MG63 (cell line): ENCODE results near the gene NSFL1C. TPM values are rescaled to one million over a fixed set of nuclear protein-coding genes. Genes with fewer than 3 reads are reported as not detected.
"Not testable (repeated sequence)": the region's sequence is repeated elsewhere in the genome, so short reads cannot be mapped to it uniquely, and the experiment has no call there.

ENCODE experiments used
- DNase-seq: peaks from one replicate; pipeline ENCODE4 v3.0.0-alpha.2; 2020
- H3K27me3 ChIP-seq: fragments of 250-450 bp; sonication (Bioruptor Pico); 2 replicates; pipeline ENCODE4 v1.5.1; 2020; ENCODE audit warnings: mild to moderate bottlenecking, moderate library complexity
- H3K36me3 ChIP-seq: fragments of 250-450 bp; sonication (Bioruptor Pico); 2 replicates; pipeline ENCODE4 v1.5.1; 2020; ENCODE audit warnings: mild to moderate bottlenecking, moderate library complexity
- H3K4me3 ChIP-seq: fragments of 250-450 bp; sonication (Bioruptor Pico); 2 replicates; pipeline ENCODE4 v1.5.1; 2020; ENCODE audit warnings: mild to moderate bottlenecking, moderate library complexity
- H3K9me3 ChIP-seq: fragments of 250-450 bp; sonication (Bioruptor Pico); 2 replicates; pipeline ENCODE4 v1.5.1; 2020; ENCODE audit warnings: mild to moderate bottlenecking, moderate library complexity
- total RNA-seq: library from RNA; depleted of rRNA; stranded (reverse); fragments of >200 nt; shearing (Covaris generic); gene quantifications from 2 replicates; pipeline ENCODE4 v1.2.3, GENCODE V29; 2014; ENCODE audit warnings: low replicate concordance

The NSFL1C gene
- total RNA-seq, 1 experiment from 2014 or later = 57.6 TPM

- DNase-seq = no peak
- Histone ChIP-seq H3K9me3 (peaks cover 3% of the 10 kb centered on the region; the same call in 1 of the 2 replicates), H3K36me3 (no peaks in the 10 kb centered on the region), H3K4me3 (no peak overlapping the region), H3K27me3 (no peaks in the 10 kb centered on the region)
These were observed 46.6 kb downstream of the NSFL1C start for GRCh38 chr20:1420066-1420465.

DNA sequence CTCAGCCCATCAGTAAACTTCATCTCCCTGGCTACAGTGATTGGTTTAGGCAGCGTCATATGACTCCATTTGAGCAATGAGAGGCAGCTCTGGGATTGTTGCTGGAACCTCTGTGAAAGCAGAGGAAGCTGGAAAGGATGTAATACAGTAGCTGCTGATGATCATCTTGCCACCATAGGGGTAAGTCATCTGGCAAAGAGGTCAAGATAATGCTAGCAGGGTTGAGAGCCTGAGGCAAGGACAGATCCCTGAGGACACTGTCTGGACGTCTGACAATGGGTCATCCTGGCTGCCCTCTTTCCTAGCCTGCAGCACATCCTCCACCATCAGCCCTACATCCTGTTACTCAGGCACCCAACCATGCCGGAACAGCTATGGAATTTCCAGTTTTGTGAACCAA, 48.3 kb downstream of the NSFL1C start:
- Histone ChIP-seq H3K36me3 (no peaks in the 10 kb centered on the region), H3K27me3 (no peaks in the 10 kb centered on the region), H3K9me3 (peaks cover 3% of the 10 kb centered on the region; the same call in 1 of the 2 replicates), H3K4me3 (no peak overlapping the region)
- DNase-seq = peak; percentile 42

GRCh38 chr20:1417790-1418189, 48.9 kb downstream of the NSFL1C start:
- no peak for DNase-seq
- Histone ChIP-seq H3K36me3 (no peaks in the 10 kb centered on the region), H3K27me3 (no peaks in the 10 kb centered on the region), H3K9me3 (peaks cover 3% of the 10 kb centered on the region; the same call in 1 of the 2 replicates), H3K4me3 (no peak overlapping the region)

DNA sequence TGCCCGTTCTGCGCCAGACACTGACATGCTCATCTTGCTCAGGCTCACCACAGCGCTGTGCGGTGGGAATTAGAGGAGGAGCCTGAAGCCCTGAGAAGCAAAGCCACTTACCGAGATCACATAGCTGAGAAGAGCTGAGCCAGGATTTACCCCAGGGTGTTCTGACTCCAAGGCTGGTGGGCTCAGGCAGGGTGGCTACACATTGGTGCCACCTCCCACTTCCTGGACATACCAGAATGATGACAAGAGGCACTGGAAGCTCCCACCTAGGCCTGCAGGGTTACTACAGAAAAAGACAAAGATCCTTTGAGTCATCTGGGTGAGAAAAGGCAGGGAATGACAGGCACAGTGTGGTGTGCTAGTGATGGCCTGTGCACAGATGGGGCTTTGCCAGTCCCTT, 49.4 kb downstream of the NSFL1C start:
- Histone ChIP-seq H3K36me3 (no peaks in the 10 kb centered on the region), H3K9me3 (peaks cover 3% of the 10 kb centered on the region; the same call in 1 of the 2 replicates), H3K4me3 (no peak overlapping the region), H3K27me3 (no peaks in the 10 kb centered on the region)
- peak; percentile 14 for DNase-seq

GRCh38 chr20:1415667-1416468, 50.8 kb downstream of the NSFL1C start:
- Histone ChIP-seq H3K36me3 (no peaks in the 10 kb centered on the region), H3K9me3 (peaks cover 3% of the 10 kb centered on the region; the same call in 1 of the 2 replicates), H3K27me3 (no peaks in the 10 kb centered on the region), H3K4me3 (no peak overlapping the region)
- peak; percentile 93 for DNase-seq

- Histone ChIP-seq H3K36me3 (no peaks in the 10 kb centered on the region), H3K4me3 (no peak overlapping the region), H3K9me3 (peaks cover 3% of the 10 kb centered on the region; the same call in 1 of the 2 replicates), H3K27me3 (no peaks in the 10 kb centered on the region)
- DNase-seq = no peak
These were observed 51.7 kb downstream of the NSFL1C start for GRCh38 chr20:1414982-1415381.

GRCh38 chr20:1405801-1406200, 60.8 kb downstream of the NSFL1C start:
- no peaks in the 10 kb centered on the region for H3K27me3 ChIP-seq
- no peak for DNase-seq
- no peak overlapping the region for H3K4me3 ChIP-seq
- H3K36me3 ChIP-seq = no peaks in the 10 kb centered on the region
- H3K9me3 ChIP-seq = peaks cover 2% of the 10 kb centered on the region; the same call in 1 of the 2 replicates

GRCh38 chr20:1403624-1404023, 63.0 kb downstream of the NSFL1C start:
- no peak for DNase-seq
- Histone ChIP-seq H3K9me3 (peaks cover 2% of the 10 kb centered on the region; the same call in 1 of the 2 replicates), H3K36me3 (no peaks in the 10 kb centered on the region), H3K4me3 (no peak overlapping the region), H3K27me3 (no peaks in the 10 kb centered on the region)

GRCh38 chr20:1402149-1402548, 64.5 kb downstream of the NSFL1C start:
- DNase-seq = peak; percentile 90
- H3K36me3 ChIP-seq = no peaks in the 10 kb centered on the region
- H3K9me3 ChIP-seq = peaks cover 2% of the 10 kb centered on the region; the same call in 1 of the 2 replicates
- no peaks in the 10 kb centered on the region for H3K27me3 ChIP-seq
- H3K4me3 ChIP-seq = no peak overlapping the region

- H3K36me3 ChIP-seq = no peaks in the 10 kb centered on the region
- H3K4me3 ChIP-seq = no peak overlapping the region
- DNase-seq = no peak
- peaks cover 2% of the 10 kb centered on the region; the same call in 1 of the 2 replicates for H3K9me3 ChIP-seq
- no peaks in the 10 kb centered on the region for H3K27me3 ChIP-seq
These were observed 65.2 kb downstream of the NSFL1C start for GRCh38 chr20:1401451-1401907.

DNA sequence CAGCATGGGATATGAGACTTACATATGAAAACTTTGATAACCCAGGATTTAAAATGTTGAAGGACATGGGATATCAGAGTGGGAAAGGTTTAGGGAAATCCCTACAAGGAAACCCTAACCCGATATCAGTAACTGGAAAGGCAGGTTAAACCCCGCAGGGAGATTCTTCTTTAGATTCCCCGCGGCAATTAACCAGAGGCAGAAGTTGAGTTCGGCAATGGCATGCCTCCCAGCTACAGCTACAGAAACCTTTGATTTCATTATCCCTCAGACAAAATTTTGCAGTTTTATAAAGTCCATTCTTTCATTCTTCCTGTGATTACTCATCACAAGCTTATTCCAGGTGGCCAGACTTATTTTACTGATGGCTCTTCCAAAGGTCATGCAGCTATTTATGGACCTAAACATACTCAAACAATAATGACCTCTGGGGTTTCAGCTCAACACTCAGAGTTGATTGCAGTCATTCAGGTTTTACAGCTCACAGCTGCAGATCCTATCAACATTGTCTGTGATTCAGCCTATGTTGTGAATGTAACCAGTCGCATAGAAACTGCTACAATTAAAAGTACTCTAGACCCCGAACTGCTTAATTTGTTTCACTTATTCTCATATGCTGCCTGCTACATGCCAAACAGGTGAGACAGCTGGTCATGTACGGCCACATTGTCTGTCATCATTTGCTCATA, 66.8 kb downstream of the NSFL1C start:
- DNase-seq, H3K4me3 ChIP-seq, H3K27me3 ChIP-seq, H3K9me3 ChIP-seq, H3K36me3 ChIP-seq: not testable (repeated sequence)

DNA sequence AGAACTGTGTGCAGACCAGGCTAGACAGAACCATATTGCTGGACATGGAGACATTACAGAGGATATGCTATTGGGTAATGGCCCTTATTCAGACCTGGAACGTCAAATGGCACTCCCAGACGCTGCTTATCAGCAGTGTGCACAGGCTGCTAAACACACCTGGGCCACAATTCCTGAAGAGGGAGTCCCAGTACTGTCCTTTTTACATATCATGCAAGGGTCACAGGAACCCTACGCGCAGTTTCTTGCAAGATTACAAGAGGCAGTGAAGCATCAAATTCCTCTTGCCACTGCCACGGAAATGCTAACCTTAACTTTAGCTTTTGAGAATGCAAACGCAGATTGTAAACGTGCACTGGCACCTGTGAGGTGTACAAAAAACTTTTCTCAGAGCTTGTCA, 68.5 kb downstream of the NSFL1C start:
- not testable (repeated sequence) for H3K27me3 ChIP-seq, H3K9me3 ChIP-seq, H3K36me3 ChIP-seq, H3K4me3 ChIP-seq, DNase-seq

DNA sequence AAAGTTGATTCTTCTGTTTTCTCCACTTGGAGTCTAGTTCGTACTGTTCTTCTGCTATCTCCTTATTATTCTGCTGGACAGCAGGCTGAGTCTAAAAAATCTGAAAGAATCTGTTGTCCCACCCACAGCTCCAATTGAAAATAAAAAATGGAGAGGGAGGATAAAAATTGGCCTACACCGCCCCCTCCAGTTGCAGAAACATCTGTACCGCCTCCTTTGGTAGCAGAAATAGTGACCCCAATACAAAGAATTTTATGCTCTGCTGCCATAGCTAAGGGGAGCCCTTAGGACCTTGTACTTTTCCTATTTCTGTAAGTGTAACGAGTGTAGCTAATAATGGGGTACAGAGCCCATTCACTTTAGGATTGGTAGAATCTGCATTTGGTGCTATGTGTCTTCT, 68.9 kb downstream of the NSFL1C start:
- Histone ChIP-seq H3K9me3 (no peaks in the 10 kb centered on the region), H3K27me3 (no peaks in the 10 kb centered on the region), H3K4me3 (no peak overlapping the region), H3K36me3 (no peaks in the 10 kb centered on the region)
- DNase-seq = no peak

DNA sequence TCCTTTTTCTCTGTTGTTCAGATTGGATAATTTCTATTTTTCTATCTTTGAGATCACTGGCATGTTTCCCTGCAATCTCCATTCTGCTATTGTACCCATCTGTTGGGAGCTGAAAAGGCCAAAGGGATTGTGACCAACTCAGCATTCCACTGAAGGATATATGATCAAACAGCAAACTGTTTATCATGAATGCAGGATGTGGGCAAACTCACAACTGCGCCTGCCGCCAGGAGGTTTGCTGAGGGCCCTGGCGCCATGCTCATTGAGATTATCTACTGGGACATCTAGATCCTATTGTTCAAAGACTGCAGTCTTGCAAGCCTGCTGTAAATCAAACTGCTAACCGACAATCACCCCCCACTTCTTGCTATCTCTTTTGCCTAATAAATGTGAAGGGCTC, 69.9 kb downstream of the NSFL1C start:
- no peak for DNase-seq
- Histone ChIP-seq H3K9me3 (no peaks in the 10 kb centered on the region), H3K36me3 (no peaks in the 10 kb centered on the region), H3K4me3 (no peak overlapping the region), H3K27me3 (no peaks in the 10 kb centered on the region)

GRCh38 chr20:1396264-1396663, 70.4 kb downstream of the NSFL1C start:
- no peaks in the 10 kb centered on the region for H3K36me3 ChIP-seq
- no peaks in the 10 kb centered on the region for H3K27me3 ChIP-seq
- H3K9me3 ChIP-seq = no peaks in the 10 kb centered on the region
- DNase-seq = no peak
- no peak overlapping the region for H3K4me3 ChIP-seq

DNA sequence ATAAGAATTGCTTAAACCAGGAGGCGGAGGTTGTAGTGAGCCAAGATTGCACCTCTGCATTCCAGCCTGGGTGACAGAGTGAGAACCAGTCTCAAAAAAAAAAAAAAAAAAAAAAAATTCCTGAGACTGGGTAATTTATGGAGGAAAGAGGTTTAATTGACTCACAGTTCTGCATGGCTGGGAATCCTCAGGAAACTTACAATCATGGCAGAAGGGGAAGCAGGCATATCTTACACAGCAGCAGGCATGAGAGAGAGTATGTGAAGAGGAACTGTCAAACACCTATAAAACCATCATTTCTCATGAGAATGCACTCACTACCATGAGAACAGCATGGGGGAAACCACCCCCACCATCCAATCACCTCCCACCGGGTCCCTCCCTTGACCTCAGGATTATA, 72.0 kb downstream of the NSFL1C start:
- Histone ChIP-seq H3K4me3 (no peak overlapping the region), H3K27me3 (no peaks in the 10 kb centered on the region)

GRCh38 chr20:1393507-1393882, 73.2 kb downstream of the NSFL1C start:
- H3K4me3 ChIP-seq = peak overlapping the region; percentile 68
- H3K27me3 ChIP-seq = no peaks in the 10 kb centered on the region
- no peaks in the 10 kb centered on the region for H3K9me3 ChIP-seq
- no peak for DNase-seq
- peaks cover 6% of the 10 kb centered on the region; the same call in 1 of the 2 replicates for H3K36me3 ChIP-seq

More for the DNA sequence above, 72.0 kb downstream of the NSFL1C start:
- DNase-seq = no peak
- no peaks in the 10 kb centered on the region for H3K9me3 ChIP-seq
- H3K36me3 ChIP-seq = peaks cover 6% of the 10 kb centered on the region; the same call in 1 of the 2 replicates
